Measurements from ENCODE around the gene PLCL2. TPM values are rescaled to one million over a fixed set of nuclear protein-coding genes. Genes with fewer than 3 reads are reported as not detected.

The PLCL2 gene
- total RNA-seq, 1 experiment from 2014 or later: 0.92 TPM

DNA sequence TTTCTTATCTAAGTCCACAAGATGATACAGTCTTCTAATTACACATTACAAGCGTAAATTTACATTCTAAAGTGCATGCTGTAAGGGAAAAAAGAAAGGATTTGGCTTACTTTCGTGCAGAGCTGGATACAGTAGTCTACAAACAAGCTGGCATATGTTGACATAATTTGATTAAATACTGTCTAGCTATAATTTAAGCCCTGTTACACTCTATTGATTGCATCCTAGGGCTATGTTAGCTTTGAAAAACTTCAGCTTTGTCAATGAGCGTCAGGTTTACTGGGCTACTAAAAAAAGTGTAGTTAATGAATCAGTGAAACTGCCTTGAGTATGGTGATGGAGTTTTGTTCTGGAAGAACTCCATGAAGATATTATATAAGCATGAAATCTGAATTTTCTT lies 24.5 kb upstream of the PLCL2 start:
- H3K27me3 ChIP-seq (replicated peaks; ENCODE audit: insufficient read depth, low read depth, low read length, poor library complexity): peaks cover 5% of the 10 kb centered on the region
- H3K4me1 ChIP-seq (ENCODE audit: insufficient read depth, low read length, poor library complexity, severe bottlenecking): no peaks in the 10 kb centered on the region
- no peaks in the 10 kb centered on the region for H3K9me3 ChIP-seq (ENCODE audit: low read depth, low read length, poor library complexity, severe bottlenecking)
- TF ChIP-seq, protein P1, sequence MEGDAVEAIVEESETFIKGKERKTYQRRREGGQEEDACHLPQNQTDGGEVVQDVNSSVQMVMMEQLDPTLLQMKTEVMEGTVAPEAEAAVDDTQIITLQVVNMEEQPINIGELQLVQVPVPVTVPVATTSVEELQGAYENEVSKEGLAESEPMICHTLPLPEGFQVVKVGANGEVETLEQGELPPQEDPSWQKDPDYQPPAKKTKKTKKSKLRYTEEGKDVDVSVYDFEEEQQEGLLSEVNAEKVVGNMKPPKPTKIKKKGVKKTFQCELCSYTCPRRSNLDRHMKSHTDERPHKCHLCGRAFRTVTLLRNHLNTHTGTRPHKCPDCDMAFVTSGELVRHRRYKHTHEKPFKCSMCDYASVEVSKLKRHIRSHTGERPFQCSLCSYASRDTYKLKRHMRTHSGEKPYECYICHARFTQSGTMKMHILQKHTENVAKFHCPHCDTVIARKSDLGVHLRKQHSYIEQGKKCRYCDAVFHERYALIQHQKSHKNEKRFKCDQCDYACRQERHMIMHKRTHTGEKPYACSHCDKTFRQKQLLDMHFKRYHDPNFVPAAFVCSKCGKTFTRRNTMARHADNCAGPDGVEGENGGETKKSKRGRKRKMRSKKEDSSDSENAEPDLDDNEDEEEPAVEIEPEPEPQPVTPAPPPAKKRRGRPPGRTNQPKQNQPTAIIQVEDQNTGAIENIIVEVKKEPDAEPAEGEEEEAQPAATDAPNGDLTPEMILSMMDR (conservative IDR thresholded peaks at IDR 0.05; ENCODE audit: low read depth, low read length): no peak
- TF ChIP-seq EZH2 (IDR thresholded peaks at IDR 0.05; ENCODE audit: borderline replicate concordance, low read depth, low read length, poor library complexity, severe bottlenecking): no peak
- no peak overlapping the region for H3K27ac ChIP-seq (ENCODE audit: low read depth, low read length, poor library complexity, severe bottlenecking)
- POLR2A ChIA-PET (ENCODE audit: low non-redundant PET): no interaction called here
- CTCF ChIA-PET: no interaction called here
- no peaks in the 10 kb centered on the region for H3K36me3 ChIP-seq (ENCODE audit: insufficient read depth, low read length, poor library complexity, severe bottlenecking)
- no peak for DNase-seq (ENCODE audit: low spot score)
- intact Hi-C loops (cut with micrococcal nuclease; ENCODE audit: unreplicated experiment): no loop called here
- H3K4me3 ChIP-seq (ENCODE audit: low read depth, low read length, poor library complexity, severe bottlenecking): no peak overlapping the region
- no TSS peak for BruUV-seq (replicated peaks)

DNA sequence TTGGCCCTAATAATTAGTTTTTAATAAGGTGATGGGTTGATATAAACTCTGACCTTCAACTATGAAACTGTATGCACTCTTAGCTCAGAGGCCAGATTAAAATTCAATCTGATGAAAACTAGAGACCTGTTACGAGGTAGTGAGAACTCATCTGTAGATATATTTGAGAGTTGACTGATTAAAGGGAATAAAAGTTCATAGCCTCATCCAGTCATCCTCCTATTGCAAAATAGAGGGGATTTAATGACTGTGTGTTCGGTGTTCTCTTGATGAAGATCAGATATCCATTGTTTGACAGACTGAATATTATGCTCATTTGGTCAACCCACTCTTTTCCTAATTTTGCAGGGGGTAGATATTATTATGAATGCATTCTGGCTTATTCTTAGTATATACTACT lies 23.3 kb upstream of the PLCL2 start:
- Histone ChIP-seq H3K27ac (ENCODE audit: low read depth, low read length, poor library complexity, severe bottlenecking) (no peak overlapping the region), H3K27me3 (replicated peaks; ENCODE audit: insufficient read depth, low read depth, low read length, poor library complexity) (peaks cover 5% of the 10 kb centered on the region), H3K4me3 (ENCODE audit: low read depth, low read length, poor library complexity, severe bottlenecking) (no peak overlapping the region), H3K9me3 (ENCODE audit: low read depth, low read length, poor library complexity, severe bottlenecking) (no peaks in the 10 kb centered on the region), H3K4me1 (ENCODE audit: insufficient read depth, low read length, poor library complexity, severe bottlenecking) (no peaks in the 10 kb centered on the region), H3K36me3 (ENCODE audit: insufficient read depth, low read length, poor library complexity, severe bottlenecking) (no peaks in the 10 kb centered on the region)
- no peak for DNase-seq (ENCODE audit: low spot score)
- intact Hi-C loops (cut with micrococcal nuclease; ENCODE audit: unreplicated experiment): no loop called here
- POLR2A ChIA-PET (ENCODE audit: low non-redundant PET): no interaction called here
- CTCF ChIA-PET: no interaction called here
- no TSS peak for BruUV-seq (replicated peaks)
- no peak for TF ChIP-seq EZH2 (IDR thresholded peaks at IDR 0.05; ENCODE audit: borderline replicate concordance, low read depth, low read length, poor library complexity, severe bottlenecking)
- TF ChIP-seq, protein P1 (conservative IDR thresholded peaks at IDR 0.05; ENCODE audit: low read depth, low read length): no peak

DNA sequence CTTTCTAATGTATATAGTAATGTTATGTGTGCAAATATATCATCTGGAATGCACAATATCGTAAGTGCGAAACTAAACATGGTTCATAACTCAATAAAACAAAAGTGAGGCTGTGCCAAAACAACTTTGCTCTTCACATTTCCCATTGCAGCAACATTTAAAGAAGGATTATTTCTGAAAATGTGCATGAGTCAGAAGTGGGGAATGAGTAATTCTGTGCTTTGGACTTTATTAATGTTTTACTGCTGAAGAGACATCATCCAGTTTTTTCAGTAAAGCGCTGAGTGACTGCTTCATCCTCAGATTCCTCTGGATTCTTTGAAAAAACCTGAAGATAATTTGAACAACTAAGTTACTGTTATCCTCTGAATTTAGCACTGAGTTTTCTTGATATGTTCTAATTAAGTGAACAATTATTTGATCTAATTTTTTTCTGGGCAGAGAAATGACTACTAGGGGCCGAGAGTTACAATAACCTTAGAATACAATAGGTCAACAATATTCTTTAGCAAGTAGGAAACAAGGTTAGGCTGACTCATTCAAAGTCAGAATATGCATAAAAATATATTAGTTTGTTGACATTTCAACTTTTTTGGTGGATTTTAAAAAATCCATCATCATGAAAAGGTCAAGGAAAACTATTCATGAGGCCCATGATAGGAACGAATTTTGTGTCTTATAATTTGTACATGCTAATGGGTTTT lies 20.0 kb upstream of the PLCL2 start:
- H3K27ac ChIP-seq (ENCODE audit: low read depth, low read length, poor library complexity, severe bottlenecking): no peak overlapping the region
- H3K4me1 ChIP-seq (ENCODE audit: insufficient read depth, low read length, poor library complexity, severe bottlenecking): no peaks in the 10 kb centered on the region
- CTCF ChIA-PET: no interaction called here
- POLR2A ChIA-PET (ENCODE audit: low non-redundant PET): no interaction called here
- BruUV-seq (replicated peaks): no TSS peak
- peak; percentile 4 for DNase-seq (ENCODE audit: low spot score)
- TF ChIP-seq, protein P1 (conservative IDR thresholded peaks at IDR 0.05; ENCODE audit: low read depth, low read length): no peak
- TF ChIP-seq EZH2 (IDR thresholded peaks at IDR 0.05; ENCODE audit: borderline replicate concordance, low read depth, low read length, poor library complexity, severe bottlenecking): no peak
- no peaks in the 10 kb centered on the region for H3K36me3 ChIP-seq (ENCODE audit: insufficient read depth, low read length, poor library complexity, severe bottlenecking)
- intact Hi-C loops (cut with micrococcal nuclease; ENCODE audit: unreplicated experiment): no loop called here
- H3K4me3 ChIP-seq (ENCODE audit: low read depth, low read length, poor library complexity, severe bottlenecking): no peak overlapping the region
- no peaks in the 10 kb centered on the region for H3K9me3 ChIP-seq (ENCODE audit: low read depth, low read length, poor library complexity, severe bottlenecking)
- H3K27me3 ChIP-seq (replicated peaks; ENCODE audit: insufficient read depth, low read depth, low read length, poor library complexity): peaks cover 10% of the 10 kb centered on the region
